A549 (cell line): ENCODE data around the gene KRT71. TPM values are rescaled to one million over a fixed set of nuclear protein-coding genes. Genes with fewer than 3 reads are reported as not detected.
A peak's percentile ranks its signal among the peaks of the same experiment; 100 is the strongest.

ENCODE experiments used
- ATAC-seq, 2 experiments: fragments of 200-7000 bp in 1 of 2; fragments of >200 bp in 1 of 2; cut with Nextera tagmentation in 1 of 2; cut with Tn5 transposase in 1 of 2; 3 replicates each; pipeline versions ENCODE4 v1.8.0 to v1.9.1; 2018 to 2020; ENCODE audit warnings: mild to moderate bottlenecking in 1 of 2, moderate library complexity in 1 of 2
- CTCF ChIA-PET: fragments of 300-600 bp; sonication (Branson Sonifier 250); formaldehyde crosslinking; extraction: SDS; loops from one replicate; lab custom pipeline; 2021; ENCODE audit warnings: antibody characterized with exemption, inconsistent platforms; lab: Yijun Ruan, JAX
- POLR2A ChIA-PET: fragments of 350-600 bp; formaldehyde crosslinking; extraction: SDS; loops from one replicate; lab custom pipeline; 2021; ENCODE audit warnings: antibody characterized with exemption, inconsistent platforms; lab: Yijun Ruan, JAX
- DNase-seq, 2 experiments: peaks; one replicate each; pipeline versions ENCODE4 v3.0.0 to v3.0.0-alpha.2; 2011 to 2016; ENCODE audit warnings: low read depth in 1 of 2, low spot score in 1 of 2
- FAIRE-seq: peaks from 2 replicates; lab custom pipeline; 2011; peaks lifted over from hg19 to GRCh38; lab: Jason Lieb, UNC
- H3K27ac ChIP-seq, 2 experiments: fragments of >200 bp; sonication (Bioruptor Twin); formaldehyde crosslinking; 3 replicates each; pipeline ENCODE4 v1.5.1; 2016 to 2017
- H3K4me1 ChIP-seq: fragments of >200 bp; sonication (Bioruptor Twin); formaldehyde crosslinking; 3 replicates; pipeline ENCODE4 v1.6.1; 2016
- H3K4me2 ChIP-seq: fragments of >200 bp; sonication (Bioruptor Twin); formaldehyde crosslinking; 3 replicates; pipeline ENCODE4 v1.6.1; 2016
- H3K4me3 ChIP-seq: fragments of >200 bp; sonication (Bioruptor Twin); formaldehyde crosslinking; 3 replicates; pipeline ENCODE4 v1.5.1; 2016
- H3K9me3 ChIP-seq: fragments of >200 bp; sonication (Bioruptor Twin); formaldehyde crosslinking; 3 replicates; pipeline ENCODE4 v1.6.1; 2016
- ATOH8 ChIP-seq: fragments of 250-450 bp; sonication (Bioruptor Pico); IDR thresholded peaks from 2 replicates; pipeline ENCODE4 v1.5.0; 2020; ENCODE audit warnings: low read depth, mild to moderate bottlenecking, moderate library complexity
- CHD2 ChIP-seq: fragments of 150-350 bp; IDR thresholded peaks from 2 replicates; pipeline ENCODE4 v1.6.1; 2014; ENCODE audit warnings: low read length; ENCODE audit not compliant: partially characterized antibody
- CHD4 ChIP-seq: fragments of 200-600 bp; sonication (generic); IDR thresholded peaks from 2 replicates; pipeline ENCODE4 v1.6.1; 2016; ENCODE audit warnings: antibody characterized with exemption, mild to moderate bottlenecking, borderline replicate concordance
- EHMT2 ChIP-seq: fragments of 200-600 bp; sonication (generic); IDR thresholded peaks from 2 replicates; pipeline ENCODE4 v1.6.1; 2016; ENCODE audit warnings: antibody characterized with exemption, low read depth, mild to moderate bottlenecking, moderate library complexity
- FOXS1 ChIP-seq: fragments of 250-450 bp; sonication (Bioruptor Pico); IDR thresholded peaks from 2 replicates; pipeline ENCODE4 v1.5.0; 2020; ENCODE audit warnings: mild to moderate bottlenecking, moderate library complexity
- HEYL ChIP-seq: fragments of 250-450 bp; sonication (Bioruptor Pico); IDR thresholded peaks from 2 replicates; pipeline ENCODE4 v1.8.0; 2021; ENCODE audit warnings: mild to moderate bottlenecking, moderate library complexity
- JUN ChIP-seq, 2 experiments: fragments of >200 bp; sonication (Bioruptor Twin); formaldehyde crosslinking; IDR thresholded peaks; 2 replicates in 1 of 2; 3 replicates in 1 of 2; pipeline ENCODE4 v1.6.1; 2016 to 2017
- NFE2L2 ChIP-seq: fragments of 150-350 bp; conservative IDR thresholded peaks from 2 replicates; pipeline ENCODE4 v1.6.1; 2014; ENCODE audit warnings: low read length
- NPAS2 ChIP-seq: fragments of 250-450 bp; sonication (Bioruptor Pico); IDR thresholded peaks from 2 replicates; pipeline ENCODE4 v1.8.0; 2022; ENCODE audit warnings: mild to moderate bottlenecking, moderate library complexity, borderline replicate concordance
- PHF8 ChIP-seq: fragments of 200-600 bp; sonication (generic); IDR thresholded peaks from 2 replicates; pipeline ENCODE4 v1.6.1; 2016; ENCODE audit warnings: low read depth, mild to moderate bottlenecking, antibody characterized with exemption, moderate library complexity, borderline replicate concordance
- POLR2AphosphoS2 ChIP-seq: conservative IDR thresholded peaks from 2 replicates; pipeline ENCODE4 v1.6.1; 2012; ENCODE audit warnings: low read length, improper control_type of control experiment, inconsistent platforms
- REST ChIP-seq: fragments of 200-600 bp; sonication (generic); IDR thresholded peaks from 2 replicates; pipeline ENCODE4 v1.6.1; 2016; ENCODE audit warnings: antibody characterized with exemption, mild to moderate bottlenecking, moderate library complexity
- SREBF2 ChIP-seq: fragments of 450-650 bp; IDR thresholded peaks from 2 replicates; pipeline ENCODE4 v1.6.1; 2014; ENCODE audit warnings: mild to moderate bottlenecking, moderate library complexity
- ZC3H11A ChIP-seq: fragments of 450-650 bp; IDR thresholded peaks from 2 replicates; pipeline ENCODE4 v1.6.1; 2014; ENCODE audit warnings: antibody characterized with exemption, mild to moderate bottlenecking
- ZNF302 ChIP-seq: fragments of 250-450 bp; sonication (Bioruptor Pico); IDR thresholded peaks from 2 replicates; pipeline ENCODE4 v1.9.0; 2021; ENCODE audit warnings: inconsistent platforms, mild to moderate bottlenecking, moderate library complexity
- WGBS: methylation state at CpG from one replicate; pipeline ENCODE4 v1.1.6; 2017; ENCODE audit errors: missing lambda C conversion rate; 5-methylcytosine and 5-hydroxymethylcytosine counted together
- polyA plus RNA-seq, 4 experiments: library from polyadenylated mRNA; depleted of rRNA in 3 of 4; stranded (reverse); fragments of >200 nt; fragmentation: RNase III in 1 of 4; extraction: RNeasy Plus Mini Kit Qiagen cat#74134 plus additional on column Dnase treatment in 1 of 4; gene quantifications; 2 replicates in 3 of 4; 3 replicates in 1 of 4; pipeline ENCODE4 v1.2.3, GENCODE V29; 2011 to 2017
- TF ChIP-seq, protein P1 (sequence below): fragments of >200 bp; sonication (Bioruptor Twin); formaldehyde crosslinking; IDR thresholded peaks from 3 replicates; pipeline ENCODE4 v1.5.1; 2016

Gene KRT71
- polyA plus RNA-seq, 2 of the 4 experiments (the other 2 are of a cell fraction): not detected

DNA sequence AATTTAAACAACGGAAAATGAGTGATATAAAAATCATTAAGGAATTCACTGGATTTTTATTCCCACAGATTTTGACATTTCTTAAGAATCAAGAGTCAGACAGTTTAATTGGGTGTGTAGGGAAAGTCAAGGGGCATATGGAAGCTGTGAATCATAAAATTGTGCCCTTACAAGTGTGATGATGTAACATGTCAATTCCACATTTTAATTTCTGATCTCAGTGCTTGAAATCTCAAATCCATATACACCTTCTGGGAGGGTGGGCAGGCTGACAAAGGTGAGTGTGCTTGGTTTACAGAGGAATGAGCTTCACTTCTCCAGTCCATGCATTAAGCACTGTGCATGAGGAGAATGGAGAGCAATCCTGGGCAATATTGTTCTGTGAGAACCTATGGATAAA lies 58.8 kb downstream of the KRT71 start:
- no peak for TF ChIP-seq HEYL (CRISPR knock-in tag)
- TF ChIP-seq POLR2AphosphoS2: no peak
- TF ChIP-seq NFE2L2: no peak
- no peak for TF ChIP-seq CHD4
- no peak for TF ChIP-seq SREBF2
- TF ChIP-seq, protein P1, sequence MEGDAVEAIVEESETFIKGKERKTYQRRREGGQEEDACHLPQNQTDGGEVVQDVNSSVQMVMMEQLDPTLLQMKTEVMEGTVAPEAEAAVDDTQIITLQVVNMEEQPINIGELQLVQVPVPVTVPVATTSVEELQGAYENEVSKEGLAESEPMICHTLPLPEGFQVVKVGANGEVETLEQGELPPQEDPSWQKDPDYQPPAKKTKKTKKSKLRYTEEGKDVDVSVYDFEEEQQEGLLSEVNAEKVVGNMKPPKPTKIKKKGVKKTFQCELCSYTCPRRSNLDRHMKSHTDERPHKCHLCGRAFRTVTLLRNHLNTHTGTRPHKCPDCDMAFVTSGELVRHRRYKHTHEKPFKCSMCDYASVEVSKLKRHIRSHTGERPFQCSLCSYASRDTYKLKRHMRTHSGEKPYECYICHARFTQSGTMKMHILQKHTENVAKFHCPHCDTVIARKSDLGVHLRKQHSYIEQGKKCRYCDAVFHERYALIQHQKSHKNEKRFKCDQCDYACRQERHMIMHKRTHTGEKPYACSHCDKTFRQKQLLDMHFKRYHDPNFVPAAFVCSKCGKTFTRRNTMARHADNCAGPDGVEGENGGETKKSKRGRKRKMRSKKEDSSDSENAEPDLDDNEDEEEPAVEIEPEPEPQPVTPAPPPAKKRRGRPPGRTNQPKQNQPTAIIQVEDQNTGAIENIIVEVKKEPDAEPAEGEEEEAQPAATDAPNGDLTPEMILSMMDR: no peak
- TF ChIP-seq PHF8: no peak
- TF ChIP-seq ZC3H11A: no peak
- no peak for TF ChIP-seq ATOH8 (CRISPR knock-in tag)
- TF ChIP-seq CHD2: no peak
- TF ChIP-seq JUN (IDR thresholded peaks at IDR 0.05): no peak
- TF ChIP-seq ZNF302 (CRISPR knock-in tag): no peak
- TF ChIP-seq NPAS2 (CRISPR knock-in tag): no peak
- TF ChIP-seq EHMT2: no peak
- no peak for TF ChIP-seq REST
- no peak for TF ChIP-seq FOXS1
- Histone ChIP-seq H3K27ac (peak overlapping the region in 1 of 2 experiments; percentile 12; a peak in 1 of 6 replicates), H3K4me3 (no peak overlapping the region), H3K4me1 (peaks cover 37% of the 10 kb centered on the region), H3K9me3 (no peaks in the 10 kb centered on the region), H3K4me2 (no peak overlapping the region)
- FAIRE-seq: no peak
- ChIA-PET CTCF (interaction anchor here (0.9 to 1.6 kb wide), 6 partner anchors 9 to 391 kb away, joined by 3 to 4 read pairs (median 4); no protein-coding TSS in a partner anchor), POLR2A (no interaction called here)
- WGBS: 81% methylated on average over 1 of the region's 1 CpG
- ATAC-seq: no peak
- no peak for DNase-seq

Other genes with a start within 250 kb of the KRT71 start
- gene KRT83, start 231.7 kb downstream of the KRT71 start, polyA plus RNA-seq (2011; rRNA removed): 11.6 and 20.4 TPM in 2 replicates
- 43.3 to 52.1 TPM (median 44.8 TPM) in 3 replicates for gene KRT83, start 231.7 kb downstream of the KRT71 start, polyA plus RNA-seq (2017; fragmentation: RNase III; extraction: RNeasy Plus Mini Kit Qiagen cat#74134 plus additional on column Dnase treatment)
- 0.07 TPM in 1 of 2 replicates, not detected in the other for gene KRT85, start 185.7 kb downstream of the KRT71 start, polyA plus RNA-seq (2011; rRNA removed)
- gene KRT85, start 185.7 kb downstream of the KRT71 start, polyA plus RNA-seq (2017; fragmentation: RNase III; extraction: RNeasy Plus Mini Kit Qiagen cat#74134 plus additional on column Dnase treatment): 2.9 to 4.8 TPM (median 3.7 TPM) in 3 replicates
- not detected in 2 replicates for gene KRT84, start 167.5 kb downstream of the KRT71 start, polyA plus RNA-seq (2011; rRNA removed)
- gene KRT84, start 167.5 kb downstream of the KRT71 start, polyA plus RNA-seq (2017; fragmentation: RNase III; extraction: RNeasy Plus Mini Kit Qiagen cat#74134 plus additional on column Dnase treatment): not detected in 3 replicates
- gene KRT82, start 146.8 kb downstream of the KRT71 start, polyA plus RNA-seq (2011; rRNA removed): not detected in 2 replicates
- not detected in 3 replicates for gene KRT82, start 146.8 kb downstream of the KRT71 start, polyA plus RNA-seq (2017; fragmentation: RNase III; extraction: RNeasy Plus Mini Kit Qiagen cat#74134 plus additional on column Dnase treatment)
- gene KRT75, start 118.8 kb downstream of the KRT71 start, polyA plus RNA-seq (2011; rRNA removed): not detected in 2 replicates
- not detected in 3 replicates for gene KRT75, start 118.8 kb downstream of the KRT71 start, polyA plus RNA-seq (2017; fragmentation: RNase III; extraction: RNeasy Plus Mini Kit Qiagen cat#74134 plus additional on column Dnase treatment)
- gene KRT6B, start 101.0 kb downstream of the KRT71 start, polyA plus RNA-seq (2011; rRNA removed): not detected in 2 replicates
- not detected in 3 replicates for gene KRT6B, start 101.0 kb downstream of the KRT71 start, polyA plus RNA-seq (2017; fragmentation: RNase III; extraction: RNeasy Plus Mini Kit Qiagen cat#74134 plus additional on column Dnase treatment)
- gene KRT6C, start 79.3 kb downstream of the KRT71 start, polyA plus RNA-seq (2011; rRNA removed): not detected in 2 replicates
- not detected in 3 replicates for gene KRT6C, start 79.3 kb downstream of the KRT71 start, polyA plus RNA-seq (2017; fragmentation: RNase III; extraction: RNeasy Plus Mini Kit Qiagen cat#74134 plus additional on column Dnase treatment)
- gene KRT6A, start 59.9 kb downstream of the KRT71 start, polyA plus RNA-seq (2011; rRNA removed): 0.04 and 0.09 TPM in 2 replicates
- 0.07 to 0.14 TPM (median 0.11 TPM) in 3 replicates for gene KRT6A, start 59.9 kb downstream of the KRT71 start, polyA plus RNA-seq (2017; fragmentation: RNase III; extraction: RNeasy Plus Mini Kit Qiagen cat#74134 plus additional on column Dnase treatment)
- 0.06 TPM in 1 of 2 replicates, not detected in the other for gene KRT5, start 32.8 kb downstream of the KRT71 start, polyA plus RNA-seq (2011; rRNA removed)
- gene KRT5, start 32.8 kb downstream of the KRT71 start, polyA plus RNA-seq (2017; fragmentation: RNase III; extraction: RNeasy Plus Mini Kit Qiagen cat#74134 plus additional on column Dnase treatment): 0.08 to 0.25 TPM in 2 of 3 replicates, not detected in the other
- gene KRT74, start 20.7 kb upstream of the KRT71 start, polyA plus RNA-seq (2011; rRNA removed): not detected in 2 replicates
- not detected in 3 replicates for gene KRT74, start 20.7 kb upstream of the KRT71 start, polyA plus RNA-seq (2017; fragmentation: RNase III; extraction: RNeasy Plus Mini Kit Qiagen cat#74134 plus additional on column Dnase treatment)
- not detected in 2 replicates for gene KRT72, start 48.3 kb upstream of the KRT71 start, polyA plus RNA-seq (2011; rRNA removed)
- gene KRT72, start 48.3 kb upstream of the KRT71 start, polyA plus RNA-seq (2017; fragmentation: RNase III; extraction: RNeasy Plus Mini Kit Qiagen cat#74134 plus additional on column Dnase treatment): not detected in 3 replicates
- not detected in 2 replicates for gene KRT73, start 65.4 kb upstream of the KRT71 start, polyA plus RNA-seq (2011; rRNA removed)
- gene KRT73, start 65.4 kb upstream of the KRT71 start, polyA plus RNA-seq (2017; fragmentation: RNase III; extraction: RNeasy Plus Mini Kit Qiagen cat#74134 plus additional on column Dnase treatment): not detected in 3 replicates
- 0.09 TPM in 1 of 2 replicates, not detected in the other for gene KRT2, start 99.1 kb upstream of the KRT71 start, polyA plus RNA-seq (2011; rRNA removed)
- gene KRT2, start 99.1 kb upstream of the KRT71 start, polyA plus RNA-seq (2017; fragmentation: RNase III; extraction: RNeasy Plus Mini Kit Qiagen cat#74134 plus additional on column Dnase treatment): 0.08 TPM in 1 of 3 replicates, not detected in the others
- gene KRT1, start 127.3 kb upstream of the KRT71 start, polyA plus RNA-seq (2011; rRNA removed): not detected in 2 replicates
- not detected in 3 replicates for gene KRT1, start 127.3 kb upstream of the KRT71 start, polyA plus RNA-seq (2017; fragmentation: RNase III; extraction: RNeasy Plus Mini Kit Qiagen cat#74134 plus additional on column Dnase treatment)
- 0.03 TPM in 2 replicates for gene KRT77, start 150.4 kb upstream of the KRT71 start, polyA plus RNA-seq (2011; rRNA removed)
- gene KRT77, start 150.4 kb upstream of the KRT71 start, polyA plus RNA-seq (2017; fragmentation: RNase III; extraction: RNeasy Plus Mini Kit Qiagen cat#74134 plus additional on column Dnase treatment): not detected in 3 replicates
- gene KRT76, start 224.2 kb upstream of the KRT71 start, polyA plus RNA-seq (2011; rRNA removed): not detected in 2 replicates
- not detected in 3 replicates for gene KRT76, start 224.2 kb upstream of the KRT71 start, polyA plus RNA-seq (2017; fragmentation: RNase III; extraction: RNeasy Plus Mini Kit Qiagen cat#74134 plus additional on column Dnase treatment)
- 0.04 and 0.07 TPM in 2 replicates for gene KRT3, start 243.0 kb upstream of the KRT71 start, polyA plus RNA-seq (2011; rRNA removed)
- gene KRT3, start 243.0 kb upstream of the KRT71 start, polyA plus RNA-seq (2017; fragmentation: RNase III; extraction: RNeasy Plus Mini Kit Qiagen cat#74134 plus additional on column Dnase treatment): 0.06 to 0.07 TPM in 2 of 3 replicates, not detected in the other